HG03457 (cell line): ENCODE measurements around the gene EGLN1.
"Not testable (repeated sequence)": the region's sequence is repeated elsewhere in the genome, so short reads cannot be mapped to it uniquely, and the experiment has no call there.

Source experiments
- ATAC-seq: cut with Tn5 transposase; IDR thresholded peaks from one replicate; pipeline ENCODE4 v1.9.1; 2021; ENCODE audit warnings: moderate number of reproducible peaks; ENCODE audit not compliant: unreplicated experiment

The EGLN1 gene

GRCh38 chr1:231421971-231422797 is at the start of gene EGLN1:
EGLN1 (minus strand) TSS chr1:231422287; CDS start chr1:231421888, 399 bp downstream.
- ATAC-seq = peak; percentile 76

DNA sequence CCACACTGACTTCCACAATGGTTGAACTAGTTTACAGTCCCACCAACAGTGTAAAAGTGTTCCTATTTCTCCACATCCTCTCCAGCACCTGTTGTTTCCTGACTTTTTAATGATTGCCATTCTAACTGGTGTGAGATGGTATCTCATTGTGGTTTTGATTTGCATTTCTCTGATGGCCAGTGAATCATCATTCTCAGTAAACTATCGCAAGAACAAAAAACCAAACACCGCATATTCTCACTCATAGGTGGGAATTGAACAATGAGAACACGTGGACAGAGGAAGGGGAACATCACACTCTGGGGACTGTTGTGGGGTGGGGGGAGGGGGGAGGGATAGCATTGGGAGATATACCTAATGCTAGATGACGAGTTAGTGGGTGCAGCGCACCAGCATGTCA is 49.4 kb upstream of the EGLN1 start:
- ATAC-seq = not testable (repeated sequence)

- ATAC-seq = not testable (repeated sequence)
Measured at GRCh38 chr1:231471027-231471426, 48.9 kb upstream of the EGLN1 start.

GRCh38 chr1:231467986-231468385 is 45.9 kb upstream of the EGLN1 start:
- no peak for ATAC-seq

GRCh38 chr1:231465051-231465450 is 43.0 kb upstream of the EGLN1 start:
- ATAC-seq = no peak

DNA sequence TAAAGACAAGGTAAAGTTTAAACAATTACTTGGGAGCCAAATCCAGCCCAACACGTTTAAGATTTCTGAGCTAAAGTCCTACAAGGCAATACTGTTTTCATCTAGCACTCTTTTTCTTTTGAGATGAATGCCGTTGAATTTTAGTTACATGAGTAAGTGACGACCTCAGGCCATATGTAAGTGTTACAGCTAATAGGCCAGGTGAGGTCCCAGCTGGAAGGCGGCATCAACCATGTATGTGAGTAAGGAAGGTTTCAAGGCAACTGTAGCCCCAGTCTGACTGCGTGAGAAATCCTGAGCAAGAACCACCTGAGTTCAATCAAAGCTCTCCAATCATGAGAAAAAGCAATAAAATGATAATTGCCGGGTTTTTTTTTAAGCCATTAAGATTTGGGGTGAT is 41.5 kb upstream of the EGLN1 start:
- no peak for ATAC-seq

DNA sequence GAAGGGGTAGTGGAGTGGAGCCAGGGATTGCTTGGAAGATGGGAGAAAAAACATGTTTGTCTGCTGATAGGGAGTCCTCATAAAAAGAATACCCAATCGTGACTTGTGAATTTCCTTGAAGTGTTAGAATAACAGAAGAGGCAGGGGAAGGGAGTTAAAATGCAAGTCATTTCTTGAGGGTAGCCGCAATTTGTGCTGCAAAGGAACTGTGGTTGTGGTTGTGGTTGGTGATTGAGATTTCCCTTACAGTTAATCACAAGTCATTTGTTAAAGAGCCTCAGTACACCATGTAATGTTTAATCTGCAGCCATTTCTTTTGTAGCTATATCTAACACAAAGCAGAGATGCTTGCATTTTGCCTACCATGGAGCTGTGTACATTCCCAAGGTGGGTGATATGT is 38.5 kb upstream of the EGLN1 start:
- peak; percentile 80 for ATAC-seq

DNA sequence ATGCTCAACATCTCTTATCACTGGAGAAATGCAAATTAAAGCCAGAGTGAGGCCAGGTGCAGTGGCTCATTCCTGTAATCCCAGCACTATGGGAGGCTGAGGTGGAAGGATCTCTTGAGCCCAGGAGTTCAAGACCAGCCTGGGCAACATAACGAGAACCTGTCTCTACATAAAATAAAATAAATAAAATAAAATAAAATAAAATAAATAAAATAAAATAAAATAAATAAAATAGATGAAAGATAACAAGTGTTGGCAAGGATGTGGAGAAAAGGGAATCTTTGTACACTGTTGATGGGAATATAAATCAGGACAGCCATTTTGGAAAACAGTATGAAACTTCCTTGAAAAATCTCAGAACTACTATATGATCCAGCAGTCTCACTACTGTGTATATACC is 37.4 kb upstream of the EGLN1 start:
- not testable (repeated sequence) for ATAC-seq

- not testable (repeated sequence) for ATAC-seq
Measured at GRCh38 chr1:231457956-231458355, 35.9 kb upstream of the EGLN1 start.

DNA sequence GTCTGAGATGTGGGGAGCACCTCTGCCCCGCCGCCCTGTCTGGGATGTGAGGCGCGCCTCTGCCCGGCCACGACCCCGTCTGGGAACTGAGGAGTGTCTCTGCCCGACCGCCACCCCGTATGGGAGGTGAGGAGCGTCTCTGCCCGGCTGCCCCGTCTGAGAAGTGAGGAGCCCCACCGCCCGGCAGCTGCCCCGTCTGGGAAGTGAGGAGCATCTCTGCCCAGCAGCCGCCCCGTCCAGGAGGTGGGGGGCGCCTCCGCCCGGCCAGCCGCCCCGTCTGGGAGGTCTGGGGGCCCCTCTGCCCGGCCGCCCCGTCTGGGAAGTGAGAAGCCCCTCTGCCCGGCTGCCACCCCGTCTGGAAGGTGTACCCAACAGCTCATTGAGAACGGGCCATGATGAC is 32.0 kb upstream of the EGLN1 start:
- ATAC-seq = not testable (repeated sequence)

- no peak for ATAC-seq
Measured at GRCh38 chr1:231446138-231446537, 24.1 kb upstream of the EGLN1 start.

DNA sequence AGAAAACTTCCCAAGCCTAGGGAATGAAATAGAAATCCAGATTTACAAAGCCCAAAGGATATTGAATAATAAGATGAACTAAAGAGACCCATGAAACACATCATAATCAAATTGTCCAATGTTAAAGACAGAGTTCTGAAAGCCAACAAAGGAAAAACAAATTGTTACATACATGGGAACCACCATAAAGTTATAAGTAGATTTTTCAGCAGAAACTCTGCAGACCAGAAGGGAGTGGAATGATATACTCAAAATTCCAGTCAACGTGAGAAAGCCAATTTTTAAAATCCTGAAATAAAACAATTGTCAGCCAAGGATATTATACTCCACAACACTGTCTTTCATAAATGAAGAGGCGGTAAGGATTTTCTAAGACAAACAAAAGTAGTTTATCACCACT is 22.0 kb upstream of the EGLN1 start:
- ATAC-seq = no peak

- ATAC-seq = no peak
Measured at GRCh38 chr1:231443363-231443762, 21.3 kb upstream of the EGLN1 start.

DNA sequence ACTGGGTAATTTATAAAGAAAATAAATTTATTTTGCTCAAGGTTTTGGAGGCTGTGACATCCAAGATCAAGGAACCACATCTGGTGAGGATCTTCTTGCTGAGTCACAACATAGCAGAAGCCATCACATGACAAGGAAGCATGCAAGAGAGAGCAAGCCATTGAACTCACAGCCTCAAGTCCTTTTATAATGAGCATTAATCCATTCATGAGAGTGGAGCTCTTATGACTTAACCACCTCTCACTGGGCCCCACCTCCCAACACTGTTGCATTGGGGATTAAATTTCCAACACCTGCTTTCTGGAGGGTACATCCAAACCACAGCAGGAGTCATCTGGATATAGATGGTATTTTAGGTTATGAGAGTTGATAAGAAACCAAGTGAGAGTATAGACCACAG is 20.6 kb upstream of the EGLN1 start:
- no peak for ATAC-seq

DNA sequence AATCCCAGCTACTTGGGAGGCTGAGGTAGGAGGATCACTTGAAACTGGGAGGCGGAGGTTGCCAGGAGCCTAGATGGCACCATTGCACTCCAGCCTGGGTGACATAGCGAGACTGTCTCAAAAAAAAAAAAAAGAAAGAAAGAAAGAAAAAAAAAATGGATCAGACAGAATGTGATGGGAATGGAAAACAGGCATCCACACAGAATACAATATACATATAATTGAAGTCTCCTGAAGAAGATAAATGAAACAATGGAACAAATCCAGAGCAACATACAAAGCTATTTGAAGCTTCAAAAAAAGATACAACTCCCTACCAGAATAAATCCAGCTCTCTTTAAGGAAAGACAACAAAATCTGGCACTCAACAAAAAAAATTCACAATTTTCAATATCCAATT is 10.9 kb upstream of the EGLN1 start:
- ATAC-seq = no peak

GRCh38 chr1:231431665-231432415 is 9.8 kb upstream of the EGLN1 start:
- ATAC-seq = no peak

GRCh38 chr1:231430678-231431352 is 8.7 kb upstream of the EGLN1 start:
- ATAC-seq = not testable (repeated sequence)

DNA sequence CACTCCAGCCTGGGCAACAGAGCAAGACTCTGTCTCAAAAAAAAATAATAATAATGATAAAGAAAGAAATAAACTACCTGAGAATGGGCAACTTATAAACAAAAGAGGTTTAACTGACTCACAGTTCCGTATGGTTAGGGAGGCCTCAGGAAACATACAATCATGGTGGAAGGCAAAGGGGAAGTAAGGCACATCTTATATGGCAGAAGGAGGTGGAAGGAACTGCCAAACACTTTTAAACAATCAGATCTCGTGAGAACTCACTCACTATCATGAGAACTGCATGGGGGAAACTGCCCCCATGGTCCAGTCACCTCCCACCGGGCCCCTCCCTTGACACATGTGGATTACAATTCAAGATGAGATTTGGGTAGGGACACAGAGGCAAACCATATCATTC is 6.3 kb upstream of the EGLN1 start:
- no peak for ATAC-seq

DNA sequence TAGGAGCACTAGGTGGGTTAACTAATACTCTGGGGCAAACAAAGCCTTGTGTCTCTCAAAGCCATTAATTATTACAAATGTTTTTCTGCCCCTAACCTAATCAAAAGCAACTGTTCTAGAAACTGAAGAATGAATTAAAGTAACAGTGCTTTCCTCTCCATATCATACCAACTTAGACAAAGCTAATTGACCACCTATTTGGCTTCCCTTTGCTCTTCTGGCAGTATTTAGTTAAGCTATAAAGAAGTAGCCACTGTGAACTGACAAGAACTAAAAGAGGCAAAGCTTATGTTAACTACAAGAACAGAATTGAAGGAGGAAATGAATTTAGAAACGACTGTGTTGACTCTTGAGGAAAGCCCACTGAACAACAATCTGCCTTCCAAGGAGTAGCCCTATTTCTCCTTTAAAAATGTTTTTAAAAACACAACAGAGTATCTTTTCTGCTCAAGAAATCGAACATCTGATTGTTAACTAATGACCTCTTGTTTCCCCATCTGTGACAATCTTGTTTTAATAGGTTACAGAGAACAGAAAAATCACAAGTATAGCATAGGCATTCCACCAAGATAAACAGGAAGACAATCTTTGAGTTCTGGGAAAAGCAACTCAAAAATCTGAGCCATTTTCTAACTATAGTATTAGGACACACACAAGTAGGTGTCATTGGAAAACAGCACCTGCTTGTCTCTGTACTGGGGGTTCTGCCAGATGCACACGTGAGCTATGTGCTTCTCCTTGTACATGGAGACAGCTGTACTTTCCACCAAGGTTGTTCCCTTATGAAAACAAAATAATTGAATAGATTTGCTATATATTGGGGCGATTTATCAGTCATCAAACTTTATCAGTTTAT is 3.1 kb upstream of the EGLN1 start:
- no peak for ATAC-seq

DNA sequence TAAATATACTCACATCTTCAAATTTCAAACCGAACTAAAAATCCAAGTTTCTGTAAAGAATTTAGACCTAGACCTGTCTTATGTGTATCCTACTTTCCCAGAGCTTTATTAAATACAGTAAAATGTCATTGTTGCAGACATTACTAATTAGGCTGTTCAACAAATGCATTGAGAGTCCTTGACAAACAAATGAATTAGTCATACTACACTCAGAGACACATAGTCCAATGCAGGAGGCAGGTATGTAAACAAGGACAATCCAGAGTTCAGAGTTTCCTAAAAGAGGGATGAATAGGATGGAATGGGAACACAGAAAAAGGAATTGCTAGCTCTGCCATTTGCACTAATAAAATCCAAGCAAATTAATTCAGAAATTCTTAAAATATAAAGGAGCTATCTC is 1.6 kb upstream of the EGLN1 start:
- no peak for ATAC-seq
